ENCODE data around the gene STPG4. TPM values are rescaled to one million over a fixed set of nuclear protein-coding genes. Genes with fewer than 3 reads are reported as not detected.

Gene STPG4
- total RNA-seq, 3 donors from 2014 or later (not counting 1 experiment from before 2014, with no cell fraction given): 0.21 to 0.65 TPM; not detected in 1

DNA sequence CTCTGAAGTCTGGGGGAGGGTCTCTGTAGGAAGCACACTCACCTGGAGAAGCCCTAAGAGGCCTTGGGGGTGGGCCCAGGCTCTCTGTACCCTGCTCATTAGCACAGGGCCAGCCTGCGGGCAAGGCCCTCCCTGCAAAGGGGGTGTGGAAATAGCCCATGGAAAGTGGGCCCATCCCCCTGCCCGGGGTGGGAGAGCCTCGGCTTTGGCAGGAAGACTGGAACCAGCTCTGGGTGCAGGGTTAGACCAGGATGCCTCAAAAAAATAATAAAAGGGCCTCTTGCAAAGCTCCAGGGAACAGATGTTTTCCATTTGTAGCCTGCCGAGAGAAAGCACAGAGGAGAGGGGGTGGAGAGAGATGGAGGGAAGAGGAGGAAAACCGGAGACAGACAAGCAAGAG, 98.7 kb downstream of the STPG4 start:
- Mint-ChIP-seq H3K27ac (no peak overlapping the region), H3K4me1 (peaks cover 10 to 24% of the 10 kb centered on the region in 2 donors), H3K4me3 (no peak overlapping the region), H3K27me3 (ENCODE audit: low read depth in 2 of 2) (no peaks in the 10 kb centered on the region), H3K36me3 (peaks cover 8% of the 10 kb centered on the region), H3K9me3 (no peaks in the 10 kb centered on the region)
- Histone ChIP-seq H3K9me3 (ENCODE audit: control insufficient read depth, insufficient read depth, low read length) (no peaks in the 10 kb centered on the region), H3K4me1 (ENCODE audit: control insufficient read depth, insufficient read depth, low read length) (peaks cover 37% of the 10 kb centered on the region), H3K27me3 (ENCODE audit: control insufficient read depth, insufficient read depth, low read length) (no peaks in the 10 kb centered on the region), H3K27ac (ENCODE audit: low read length) (peak overlapping the region; percentile 54), H3K36me3 (ENCODE audit: control insufficient read depth, insufficient read depth, low read length) (peaks cover 21% of the 10 kb centered on the region), H3K4me3 (ENCODE audit: low read length) (no peak overlapping the region)
- WGBS (ENCODE audit: insufficient coverage): 87% methylated on average over 5 of the region's 5 CpGs
- intact Hi-C loops (cut with micrococcal nuclease): no loop called here
- ATAC-seq: no peak
- DNase-seq: no peak
- TF ChIP-seq, protein P1, sequence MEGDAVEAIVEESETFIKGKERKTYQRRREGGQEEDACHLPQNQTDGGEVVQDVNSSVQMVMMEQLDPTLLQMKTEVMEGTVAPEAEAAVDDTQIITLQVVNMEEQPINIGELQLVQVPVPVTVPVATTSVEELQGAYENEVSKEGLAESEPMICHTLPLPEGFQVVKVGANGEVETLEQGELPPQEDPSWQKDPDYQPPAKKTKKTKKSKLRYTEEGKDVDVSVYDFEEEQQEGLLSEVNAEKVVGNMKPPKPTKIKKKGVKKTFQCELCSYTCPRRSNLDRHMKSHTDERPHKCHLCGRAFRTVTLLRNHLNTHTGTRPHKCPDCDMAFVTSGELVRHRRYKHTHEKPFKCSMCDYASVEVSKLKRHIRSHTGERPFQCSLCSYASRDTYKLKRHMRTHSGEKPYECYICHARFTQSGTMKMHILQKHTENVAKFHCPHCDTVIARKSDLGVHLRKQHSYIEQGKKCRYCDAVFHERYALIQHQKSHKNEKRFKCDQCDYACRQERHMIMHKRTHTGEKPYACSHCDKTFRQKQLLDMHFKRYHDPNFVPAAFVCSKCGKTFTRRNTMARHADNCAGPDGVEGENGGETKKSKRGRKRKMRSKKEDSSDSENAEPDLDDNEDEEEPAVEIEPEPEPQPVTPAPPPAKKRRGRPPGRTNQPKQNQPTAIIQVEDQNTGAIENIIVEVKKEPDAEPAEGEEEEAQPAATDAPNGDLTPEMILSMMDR (IDR thresholded peaks at IDR 0.05): no peak

DNA sequence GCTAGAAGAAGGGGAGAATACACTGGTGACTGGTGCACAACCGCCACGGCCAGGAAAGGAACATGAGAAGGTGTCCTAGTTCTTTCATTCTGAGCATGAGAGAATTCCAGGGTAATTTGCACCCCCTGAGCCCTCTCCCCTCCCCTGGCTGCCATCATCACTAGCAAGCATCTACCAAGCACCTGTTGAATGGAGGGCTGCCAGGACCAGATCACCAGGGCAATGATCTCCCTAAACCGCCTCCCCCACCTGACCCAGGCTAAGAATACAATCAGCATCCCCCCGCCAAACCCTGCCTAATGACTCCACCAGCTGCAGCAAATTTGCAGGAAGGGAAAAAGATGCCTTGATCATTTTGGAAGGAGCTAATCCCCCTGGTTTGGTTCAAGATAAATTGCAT, 100.2 kb downstream of the STPG4 start:
- Histone ChIP-seq H3K4me3 (ENCODE audit: low read length) (no peak overlapping the region), H3K27me3 (ENCODE audit: control insufficient read depth, insufficient read depth, low read length) (no peaks in the 10 kb centered on the region), H3K27ac (ENCODE audit: low read length) (no peak overlapping the region), H3K36me3 (ENCODE audit: control insufficient read depth, insufficient read depth, low read length) (peaks cover 17% of the 10 kb centered on the region), H3K9me3 (ENCODE audit: control insufficient read depth, insufficient read depth, low read length) (no peaks in the 10 kb centered on the region), H3K4me1 (ENCODE audit: control insufficient read depth, insufficient read depth, low read length) (peaks cover 37% of the 10 kb centered on the region)
- no peaks in the 10 kb centered on the region for H3K9me3 Mint-ChIP-seq
- peaks cover 10 to 24% of the 10 kb centered on the region in 2 donors for H3K4me1 Mint-ChIP-seq
- DNase-seq (no peak), ATAC-seq (no peak)
- H3K4me3 Mint-ChIP-seq: no peak overlapping the region
- WGBS (ENCODE audit: insufficient coverage): 94% methylated on average over 4 of the region's 4 CpGs
- TF ChIP-seq, protein P1 (IDR thresholded peaks at IDR 0.05): no peak
- no peak overlapping the region for H3K27ac Mint-ChIP-seq
- H3K27me3 Mint-ChIP-seq (ENCODE audit: low read depth in 2 of 2): no peaks in the 10 kb centered on the region
- intact Hi-C loops (cut with micrococcal nuclease): no loop called here
- peaks cover 8% of the 10 kb centered on the region for H3K36me3 Mint-ChIP-seq

DNA sequence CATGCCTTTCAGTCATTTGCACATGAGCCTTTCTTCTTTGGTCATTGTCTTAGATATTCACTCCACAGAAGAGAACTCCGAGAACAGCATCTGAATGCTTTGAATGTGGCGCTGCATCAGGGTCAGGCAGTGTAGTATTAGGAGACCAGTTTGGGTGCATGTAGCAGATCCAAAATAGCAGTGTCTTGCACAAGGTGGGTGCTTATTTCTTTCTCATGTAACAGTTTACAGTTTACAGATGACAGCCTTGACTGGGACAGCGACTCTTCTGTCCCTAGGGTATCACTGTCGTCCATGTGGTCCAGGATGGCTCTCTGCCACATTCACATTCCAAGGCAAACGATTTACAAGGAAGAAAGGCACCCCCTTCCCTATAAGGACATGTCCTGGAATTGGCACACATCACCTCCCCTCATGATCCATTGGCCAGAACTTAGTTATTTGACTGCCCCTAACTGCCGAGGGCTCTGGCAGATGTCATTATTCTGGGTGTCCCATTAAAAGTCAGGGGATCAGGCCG, 101.0 kb downstream of the STPG4 start:
- TF ChIP-seq, protein P1 (IDR thresholded peaks at IDR 0.05): no peak
- Mint-ChIP-seq H3K27me3 (ENCODE audit: low read depth in 2 of 2) (no peaks in the 10 kb centered on the region), H3K4me1 (peaks cover 10 to 24% of the 10 kb centered on the region in 2 donors), H3K4me3 (no peak overlapping the region), H3K36me3 (peaks cover 8% of the 10 kb centered on the region), H3K27ac (no peak overlapping the region), H3K9me3 (no peaks in the 10 kb centered on the region)
- Histone ChIP-seq H3K9me3 (ENCODE audit: control insufficient read depth, insufficient read depth, low read length) (no peaks in the 10 kb centered on the region), H3K27me3 (ENCODE audit: control insufficient read depth, insufficient read depth, low read length) (no peaks in the 10 kb centered on the region), H3K4me3 (ENCODE audit: low read length) (no peak overlapping the region), H3K36me3 (ENCODE audit: control insufficient read depth, insufficient read depth, low read length) (peaks cover 24% of the 10 kb centered on the region), H3K27ac (ENCODE audit: low read length) (no peak overlapping the region), H3K4me1 (ENCODE audit: control insufficient read depth, insufficient read depth, low read length) (peaks cover 37% of the 10 kb centered on the region)
- ATAC-seq (no peak), DNase-seq (no peak)
- intact Hi-C loops (cut with micrococcal nuclease): no loop called here
- WGBS (ENCODE audit: insufficient coverage): 87% methylated on average over 7 of the region's 7 CpGs

DNA sequence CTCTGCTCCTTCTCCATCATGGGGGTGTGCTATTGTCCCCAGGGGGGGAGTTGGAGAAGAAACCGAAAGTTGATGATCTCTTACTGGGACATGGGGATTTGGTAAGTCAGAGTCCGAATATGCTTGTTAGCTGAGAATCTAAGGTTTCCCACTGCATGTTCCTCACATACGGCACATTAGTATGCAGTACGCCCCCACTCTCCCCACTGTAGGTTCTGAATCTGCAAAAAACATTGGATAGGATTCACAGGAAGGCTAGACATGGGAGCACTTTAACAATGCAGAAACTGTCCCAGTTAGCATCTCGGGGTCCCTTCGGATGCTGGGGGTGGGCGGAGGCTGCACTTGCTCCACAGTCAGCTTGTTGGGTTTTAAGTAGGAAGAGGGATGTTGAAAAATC, 102.3 kb downstream of the STPG4 start:
- Mint-ChIP-seq H3K27me3 (ENCODE audit: low read depth in 2 of 2) (no peaks in the 10 kb centered on the region), H3K4me1 (peaks cover 5 to 20% of the 10 kb centered on the region in 2 donors), H3K9me3 (no peaks in the 10 kb centered on the region), H3K4me3 (no peak overlapping the region), H3K36me3 (peaks cover 8% of the 10 kb centered on the region), H3K27ac (no peak overlapping the region)
- 92% methylated on average over 6 of the region's 7 CpGs for WGBS (ENCODE audit: insufficient coverage)
- no peak overlapping the region for H3K27ac ChIP-seq (ENCODE audit: low read length)
- no peak for DNase-seq
- TF ChIP-seq, protein P1 (IDR thresholded peaks at IDR 0.05): no peak
- H3K36me3 ChIP-seq (ENCODE audit: control insufficient read depth, insufficient read depth, low read length): peaks cover 24% of the 10 kb centered on the region
- H3K4me3 ChIP-seq (ENCODE audit: low read length): no peak overlapping the region
- peaks cover 26% of the 10 kb centered on the region for H3K4me1 ChIP-seq (ENCODE audit: control insufficient read depth, insufficient read depth, low read length)
- no peaks in the 10 kb centered on the region for H3K9me3 ChIP-seq (ENCODE audit: control insufficient read depth, insufficient read depth, low read length)
- ATAC-seq: no peak
- intact Hi-C loops (cut with micrococcal nuclease): no loop called here
- H3K27me3 ChIP-seq (ENCODE audit: control insufficient read depth, insufficient read depth, low read length): no peaks in the 10 kb centered on the region
